Natural killer cell (primary cell): ENCODE measurements around the gene STXBP5L. TPM values are rescaled to one million over a fixed set of nuclear protein-coding genes. Genes with fewer than 3 reads are reported as not detected.
"Not testable (repeated sequence)": the region's sequence is repeated elsewhere in the genome, so short reads cannot be mapped to it uniquely, and the experiment has no call there.

Source experiments
- ATAC-seq, 3 donors: fragments of 150-1000 bp in 2 of 3; fragments of 200-7000 bp in 1 of 3; cut with Tn5 transposase; 1 replicate in 1 of 3; 2 replicates in 2 of 3; pipeline ENCODE4 v1.10.0; 2021; ENCODE audit warnings: mild to moderate bottlenecking in 2 of 3, moderate library complexity in 2 of 3
- DNase-seq, 2 donors: peaks; one replicate each; pipeline versions ENCODE4 v3.0.0 to v3.0.0-alpha.2; 2013 to 2021; ENCODE audit warnings: mixed read lengths in 1 of 2
- H3K27ac ChIP-seq: one replicate; pipeline ENCODE4 v1.5.1; 2013; ENCODE audit warnings: mild to moderate bottlenecking, low read length
- H3K27me3 ChIP-seq: one replicate; pipeline ENCODE4 v1.6.1; 2013; ENCODE audit warnings: low read length; ENCODE audit not compliant: control insufficient read depth, insufficient read depth
- H3K36me3 ChIP-seq: one replicate; pipeline ENCODE4 v1.6.1; 2013; ENCODE audit warnings: low read length; ENCODE audit not compliant: control insufficient read depth, insufficient read depth
- H3K4me1 ChIP-seq: one replicate; pipeline ENCODE4 v1.6.1; 2013; ENCODE audit warnings: low read length; ENCODE audit not compliant: control insufficient read depth, insufficient read depth
- H3K4me3 ChIP-seq: one replicate; pipeline ENCODE4 v1.5.1; 2013; ENCODE audit warnings: low read length
- H3K9me3 ChIP-seq: one replicate; pipeline ENCODE4 v1.6.1; 2013; ENCODE audit warnings: low read length; ENCODE audit not compliant: control insufficient read depth, insufficient read depth
- H3K27ac Mint-ChIP-seq, 2 donors: one replicate each; pipeline ENCODE4 v1.8.0; 2022; ENCODE audit warnings: mild to moderate bottlenecking in 2 of 2, mixed read lengths in 2 of 2, moderate library complexity in 1 of 2
- H3K27me3 Mint-ChIP-seq, 2 donors: one replicate each; pipeline ENCODE4 v1.8.0; 2022; ENCODE audit warnings: low read depth in 2 of 2, mixed read lengths in 2 of 2
- H3K36me3 Mint-ChIP-seq: one replicate; pipeline ENCODE4 v1.8.0; 2022; ENCODE audit warnings: mixed read lengths
- H3K4me1 Mint-ChIP-seq, 2 donors: one replicate each; pipeline ENCODE4 v1.8.0; 2022; ENCODE audit warnings: mixed read lengths in 2 of 2
- H3K4me3 Mint-ChIP-seq: one replicate; pipeline ENCODE4 v1.8.0; 2022; ENCODE audit warnings: mild to moderate bottlenecking, moderate library complexity, mixed read lengths
- H3K9me3 Mint-ChIP-seq, 2 donors: one replicate each; pipeline ENCODE4 v1.8.0; 2022; ENCODE audit warnings: mixed read lengths in 2 of 2
- CTCF ChIP-seq: fragments of 200-600 bp; IDR thresholded peaks from one replicate; pipeline ENCODE4 v1.8.0; 2022; ENCODE audit warnings: antibody characterized with exemption
- WGBS: methylation state at CpG from one replicate; pipeline ENCODE4 v1.1.7; 2013; ENCODE audit warnings: missing lambda C conversion rate; ENCODE audit not compliant: insufficient coverage; 5-methylcytosine and 5-hydroxymethylcytosine counted together
- intact Hi-C: fragments of 100-400 bp; cut with micrococcal nuclease; formaldehyde crosslinking; loops from one replicate; pipeline ENCODE4 v1.14.2; 2022
- total RNA-seq, 4 donors: library from RNA; stranded (reverse); fragments of 120-200 nt in 1 of 4; gene quantifications; one replicate each; pipeline versions ENCODE4 v1.2.3 to v1.2.4, GENCODE V29; 2013 to 2022

STXBP5L gene
- total RNA-seq, 3 donors from 2014 or later (not counting 1 experiment from before 2014, with no cell fraction given) = not detected

GRCh38 chr3:121096953-121097352, 188.9 kb downstream of the STXBP5L start:
- H3K4me1 Mint-ChIP-seq = no peaks in the 10 kb centered on the region
- peaks cover 12 to 20% of the 10 kb centered on the region in 2 donors for H3K9me3 Mint-ChIP-seq
- H3K27me3 Mint-ChIP-seq = no peaks in the 10 kb centered on the region
- no peak for ATAC-seq
- no peak overlapping the region for H3K27ac Mint-ChIP-seq
- no peak overlapping the region for H3K27ac ChIP-seq
- intact Hi-C loops = no loop called here
- TF ChIP-seq CTCF = no peak
- H3K36me3 ChIP-seq = no peaks in the 10 kb centered on the region
- peaks cover 24% of the 10 kb centered on the region for H3K9me3 ChIP-seq
- no peak overlapping the region for H3K4me3 Mint-ChIP-seq
- WGBS = 54% methylated on average over 4 of the region's 4 CpGs
- no peak overlapping the region for H3K4me3 ChIP-seq
- no peak for DNase-seq
- peaks cover 10% of the 10 kb centered on the region for H3K36me3 Mint-ChIP-seq
- no peaks in the 10 kb centered on the region for H3K4me1 ChIP-seq
- H3K27me3 ChIP-seq = no peaks in the 10 kb centered on the region

- ATAC-seq, H3K27me3 ChIP-seq, H3K4me1 ChIP-seq, H3K36me3 Mint-ChIP-seq, DNase-seq, H3K27me3 Mint-ChIP-seq, H3K9me3 ChIP-seq, intact Hi-C loops, H3K27ac ChIP-seq, H3K36me3 ChIP-seq, H3K4me3 Mint-ChIP-seq, H3K4me1 Mint-ChIP-seq, H3K4me3 ChIP-seq, H3K27ac Mint-ChIP-seq: not testable (repeated sequence)
- H3K9me3 Mint-ChIP-seq = peaks cover 14 to 16% of the 10 kb centered on the region in 2 donors
- WGBS = 78% methylated on average over 2 of the region's 2 CpGs
Observed at GRCh38 chr3:121111086-121111485, 203.1 kb downstream of the STXBP5L start.

GRCh38 chr3:121111914-121112612, 204.1 kb downstream of the STXBP5L start:
- H3K36me3 ChIP-seq = no peaks in the 10 kb centered on the region
- peaks cover 7% of the 10 kb centered on the region for H3K9me3 ChIP-seq
- H3K9me3 Mint-ChIP-seq = peaks cover 14 to 16% of the 10 kb centered on the region in 2 donors
- H3K27ac ChIP-seq = no peak overlapping the region
- H3K27me3 ChIP-seq = no peaks in the 10 kb centered on the region
- intact Hi-C loops = no loop called here
- DNase-seq (no peak), ATAC-seq (no peak)
- H3K27ac Mint-ChIP-seq = no peak overlapping the region
- H3K4me3 Mint-ChIP-seq = no peak overlapping the region
- no peak overlapping the region for H3K4me3 ChIP-seq
- TF ChIP-seq CTCF = no peak
- H3K4me1 ChIP-seq = no peaks in the 10 kb centered on the region
- H3K36me3 Mint-ChIP-seq = no peaks in the 10 kb centered on the region
- 88% methylated on average over 15 of the region's 15 CpGs for WGBS
- H3K4me1 Mint-ChIP-seq = no peaks in the 10 kb centered on the region
- H3K27me3 Mint-ChIP-seq = no peaks in the 10 kb centered on the region

GRCh38 chr3:121126033-121126706, 218.2 kb downstream of the STXBP5L start:
- H3K4me3 ChIP-seq = no peak overlapping the region
- Mint-ChIP-seq H3K27ac (no peak overlapping the region), H3K27me3 (no peaks in the 10 kb centered on the region), H3K36me3 (no peaks in the 10 kb centered on the region), H3K4me1 (no peaks in the 10 kb centered on the region), H3K4me3 (no peak overlapping the region), H3K9me3 (peaks cover 4 to 9% of the 10 kb centered on the region in 2 donors)
- H3K27me3 ChIP-seq = no peaks in the 10 kb centered on the region
- no peaks in the 10 kb centered on the region for H3K4me1 ChIP-seq
- no peak for ATAC-seq
- TF ChIP-seq CTCF = no peak
- no peak for DNase-seq
- H3K36me3 ChIP-seq = no peaks in the 10 kb centered on the region
- H3K9me3 ChIP-seq = peaks cover 3% of the 10 kb centered on the region
- intact Hi-C loops = no loop called here
- WGBS = 100% methylated on average over 1 of the region's 1 CpG
- no peak overlapping the region for H3K27ac ChIP-seq
